Activated gamma-delta T cell treated with anti-CD3 and anti-CD28 coated beads, Interleukin-2, amount 50 U/mL, for 16 hours (primary cell): ENCODE measurements around the gene PPFIA4.

Experiments used
- DNase-seq: peaks from one replicate; pipeline ENCODE4 v3.0.0-alpha.2; 2020; ENCODE audit warnings: low read depth

The PPFIA4 gene

DNA sequence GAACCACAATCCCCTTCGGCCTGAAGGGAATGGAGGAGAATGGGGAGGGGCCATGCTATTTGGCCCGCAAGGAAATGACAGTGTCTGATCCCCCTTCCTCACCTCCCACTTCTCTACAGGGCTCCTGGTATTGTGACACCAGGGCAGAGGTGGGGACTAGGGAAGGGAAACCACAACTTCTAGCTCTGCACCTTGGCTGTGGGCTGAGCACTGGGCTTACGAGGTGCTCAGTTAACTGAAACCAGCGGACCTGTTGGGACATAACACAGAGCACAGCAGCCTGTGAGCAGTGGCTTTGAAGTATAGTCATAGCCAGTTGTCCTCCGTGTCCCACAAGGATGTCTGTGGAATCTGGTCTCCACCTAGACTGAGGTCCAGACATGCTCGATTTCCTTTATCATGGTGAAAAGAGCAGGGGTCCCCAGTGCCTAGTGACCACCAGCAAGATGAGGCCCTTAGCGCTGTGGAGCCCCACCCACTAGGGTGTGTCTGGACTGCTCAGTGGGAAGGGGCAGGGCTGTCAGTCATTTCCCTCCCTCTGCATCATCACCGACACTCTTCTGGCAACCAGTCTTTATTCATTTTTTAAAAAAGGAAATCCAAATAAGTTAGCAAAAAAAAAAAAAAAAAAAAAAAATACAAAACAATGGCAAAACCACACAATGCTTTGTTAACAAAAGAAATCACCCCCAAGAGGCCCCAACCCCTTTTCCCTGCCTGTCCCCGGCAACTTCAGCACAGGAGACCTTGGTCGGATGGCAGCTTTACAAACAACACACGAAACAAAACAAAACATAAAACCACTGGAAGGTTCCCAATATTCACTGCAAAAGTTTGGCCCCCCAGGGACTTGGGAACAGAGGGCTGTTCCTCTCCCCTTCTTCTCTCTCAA, 56.5 kb downstream of the PPFIA4 start:
- DNase-seq = no peak

DNA sequence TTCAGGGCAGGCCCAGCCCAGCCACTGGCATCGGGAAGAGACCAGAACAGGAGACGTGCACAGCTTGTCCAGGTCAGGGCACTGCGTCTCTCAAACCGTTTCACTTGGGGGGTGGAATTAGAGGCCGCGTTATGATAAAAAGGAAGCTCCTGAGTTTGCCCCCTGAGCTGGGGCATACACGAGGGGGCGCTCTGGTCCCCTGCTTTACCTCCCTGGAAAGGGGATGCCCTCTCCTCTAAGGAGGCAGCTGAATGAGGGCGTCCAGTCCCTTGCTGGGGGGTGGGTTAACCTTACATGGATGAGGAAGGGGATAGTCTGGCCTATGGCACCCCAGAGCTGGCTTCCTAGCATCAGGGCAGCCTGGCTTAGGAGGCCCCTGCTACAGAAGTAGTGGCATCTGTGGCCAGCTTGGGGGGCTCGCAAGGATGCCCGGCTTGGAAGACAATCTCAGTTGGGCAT, 57.2 kb downstream of the PPFIA4 start:
- DNase-seq = no peak

DNA sequence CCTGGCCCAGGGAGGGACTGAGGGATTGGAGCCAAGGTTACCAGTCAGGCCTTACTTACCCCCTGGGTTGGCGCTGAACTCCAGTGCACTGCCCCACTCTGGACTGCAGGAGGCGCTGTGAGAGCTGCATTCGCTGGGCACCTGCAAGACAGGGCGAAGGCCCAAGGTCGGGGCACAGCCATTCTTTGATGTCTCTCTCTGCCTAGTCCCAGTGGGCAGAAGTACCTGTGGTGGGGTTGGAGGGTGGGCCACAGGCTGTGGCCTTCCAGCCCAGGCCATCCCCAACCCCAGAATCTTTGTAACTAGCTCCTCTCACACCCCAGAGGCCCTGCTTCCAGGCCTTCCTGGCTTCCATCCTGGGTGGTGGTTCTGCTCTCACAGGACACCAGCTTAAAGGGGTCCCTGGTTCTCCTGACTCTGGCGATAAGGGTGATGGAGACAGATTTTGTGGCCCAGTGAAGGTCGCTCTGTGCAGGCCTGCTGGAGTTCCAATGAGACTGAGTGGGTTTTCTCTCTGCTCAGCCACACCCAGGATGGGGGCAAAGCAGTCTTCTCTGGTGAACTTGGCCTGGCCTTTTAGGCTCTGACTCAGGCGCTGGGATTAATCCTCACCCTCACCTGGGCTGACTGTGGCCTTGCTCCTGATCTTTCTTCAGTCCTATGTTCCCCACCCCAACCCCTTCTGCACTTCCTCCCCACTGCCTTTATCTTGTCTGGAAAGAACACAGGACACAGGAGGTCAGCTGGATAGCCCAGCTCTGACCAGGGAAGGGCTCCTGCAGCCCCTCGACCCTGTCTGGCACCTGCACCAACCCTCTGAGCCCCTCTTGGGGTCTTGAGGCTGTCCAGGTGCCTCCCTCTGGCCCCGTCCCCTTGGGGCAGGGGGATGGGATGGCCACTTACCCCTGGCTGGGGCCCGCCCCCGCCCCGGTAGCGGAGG, 58.6 kb downstream of the PPFIA4 start:
- no peak for DNase-seq

DNA sequence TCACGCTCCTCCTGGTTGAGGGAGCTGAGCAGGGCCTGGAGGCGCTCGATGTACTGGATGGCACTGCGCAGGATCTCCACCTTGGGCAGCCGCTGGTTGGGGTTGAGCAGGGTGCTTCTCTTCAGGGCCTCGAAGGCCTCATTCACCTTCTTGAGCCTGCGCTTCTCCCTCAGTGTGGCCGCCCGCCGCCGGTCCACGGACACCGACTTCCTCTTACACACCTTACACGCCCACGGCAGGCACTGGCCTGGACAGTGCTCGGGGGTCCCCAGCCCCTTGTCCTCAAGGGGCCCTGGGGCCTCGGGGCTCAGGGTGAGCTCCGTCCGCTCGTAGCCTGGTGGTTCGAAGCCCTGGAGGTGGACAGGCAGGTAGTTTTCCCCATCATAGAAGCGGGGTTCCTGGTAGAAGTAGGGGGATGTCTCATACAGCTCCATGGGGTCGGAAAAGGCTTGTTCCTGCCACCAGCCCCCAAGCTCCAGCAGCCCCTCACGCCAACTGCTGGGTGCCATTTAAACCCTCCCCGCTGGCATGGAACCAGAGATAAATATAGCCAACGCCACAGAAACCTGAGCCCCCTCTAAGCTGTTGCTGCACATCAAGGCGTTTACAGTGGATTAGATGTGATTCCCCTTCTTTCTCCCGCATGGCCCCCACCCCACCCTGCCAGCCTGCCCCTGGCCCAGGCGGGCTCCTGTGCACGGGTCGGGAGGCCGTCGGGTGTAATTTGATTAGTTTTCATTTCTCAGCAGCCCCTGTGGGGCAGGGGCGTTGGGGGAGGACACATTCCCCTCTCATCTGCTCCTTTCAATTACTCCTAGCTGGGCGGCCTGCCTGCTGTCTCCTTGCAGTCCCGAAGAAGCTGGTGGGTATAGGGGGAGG, 59.5 kb downstream of the PPFIA4 start, which contains the start of gene MYOG:
Gene MYOG, minus strand, starts transcription at position 485 of the 879 bp plus-strand sequence. Its CDS starts 51 bp downstream, at position 434.
- no peak for DNase-seq

DNA sequence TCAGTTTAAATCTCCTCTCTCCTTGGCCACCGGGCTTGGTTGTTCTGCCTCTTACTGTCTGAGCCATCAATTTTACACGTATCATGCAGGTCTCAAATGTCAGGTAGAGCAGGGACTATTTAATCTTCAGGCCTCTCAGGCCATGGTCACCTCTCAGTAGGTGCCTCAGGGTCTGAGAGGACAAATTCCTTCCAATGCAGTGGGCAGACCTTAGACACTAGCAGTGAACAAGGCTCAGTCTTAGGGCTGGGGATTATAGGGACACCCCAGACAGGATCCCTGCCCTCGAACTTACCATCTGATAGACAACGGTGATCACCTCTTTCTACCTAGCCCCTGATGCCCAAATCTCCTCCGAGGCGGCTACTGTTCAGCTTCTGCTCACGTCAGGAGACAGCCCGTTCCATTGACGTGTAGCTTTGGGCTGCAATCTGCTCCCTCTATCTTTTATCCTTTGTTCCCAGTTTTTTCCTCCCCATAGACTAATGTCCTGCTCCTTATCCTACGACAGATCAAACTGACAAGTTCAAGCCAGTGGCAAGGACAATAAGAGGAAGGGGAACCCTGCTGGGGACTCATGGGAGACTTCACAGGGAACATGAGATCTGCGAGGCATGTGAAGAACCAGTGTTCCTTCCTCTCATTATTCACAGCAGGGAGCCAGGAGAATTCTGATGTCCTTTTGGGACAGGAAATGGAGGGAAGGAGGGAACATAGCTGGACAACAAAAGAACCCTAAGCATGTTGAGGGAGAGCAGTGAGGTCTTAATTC, 60.9 kb downstream of the PPFIA4 start:
- no peak for DNase-seq

DNA sequence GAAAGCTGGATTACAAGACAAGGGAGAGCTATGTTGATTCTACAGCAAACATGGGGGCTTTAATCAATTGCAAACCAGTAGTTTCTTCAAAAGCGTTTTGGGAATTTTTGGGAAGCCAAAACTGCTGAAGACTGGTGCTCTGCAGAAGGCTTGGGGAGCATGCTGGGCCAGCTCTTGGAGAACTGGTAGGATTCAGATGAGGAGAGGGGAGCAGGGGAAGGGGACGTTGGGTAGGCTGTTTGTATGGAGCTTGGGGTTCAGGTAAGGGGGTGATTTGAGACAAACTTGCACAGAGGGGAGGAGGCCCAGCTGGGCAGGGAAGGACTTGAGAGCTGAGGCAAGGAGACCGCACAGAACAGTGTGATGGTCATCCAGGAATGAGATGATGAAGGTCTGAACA, 62.1 kb downstream of the PPFIA4 start:
- no peak for DNase-seq

DNA sequence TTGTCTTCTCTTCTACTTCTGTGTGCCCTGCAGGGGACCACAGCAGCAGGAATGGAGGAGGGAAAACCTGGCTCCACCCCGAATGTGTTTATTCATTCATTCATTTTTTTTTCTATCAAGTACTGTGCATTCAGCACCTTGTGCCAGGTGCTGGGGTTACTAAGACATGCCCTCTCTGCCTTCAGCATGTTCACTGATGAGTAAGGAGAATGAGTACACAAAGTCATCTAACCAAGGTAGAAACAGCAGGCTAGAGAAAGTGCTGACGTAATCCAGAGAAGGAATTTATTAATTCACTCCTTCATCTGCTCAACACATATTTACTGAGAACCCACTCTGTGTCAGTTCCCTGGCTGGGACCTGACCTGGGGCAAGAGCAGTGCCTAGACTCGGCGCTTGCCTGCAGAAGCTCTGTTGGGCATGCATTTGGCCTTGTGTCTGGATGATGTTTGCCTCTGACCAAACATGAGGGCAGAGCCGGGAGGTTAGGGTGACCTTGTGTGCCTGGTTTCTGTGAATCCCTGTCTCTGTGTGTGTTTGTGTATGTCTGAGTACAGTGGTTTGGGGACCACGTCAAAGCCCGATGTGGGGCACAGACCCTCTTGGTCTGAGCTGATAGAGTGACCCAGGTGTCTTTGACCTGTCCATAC, 62.8 kb downstream of the PPFIA4 start:
- DNase-seq = no peak

DNA sequence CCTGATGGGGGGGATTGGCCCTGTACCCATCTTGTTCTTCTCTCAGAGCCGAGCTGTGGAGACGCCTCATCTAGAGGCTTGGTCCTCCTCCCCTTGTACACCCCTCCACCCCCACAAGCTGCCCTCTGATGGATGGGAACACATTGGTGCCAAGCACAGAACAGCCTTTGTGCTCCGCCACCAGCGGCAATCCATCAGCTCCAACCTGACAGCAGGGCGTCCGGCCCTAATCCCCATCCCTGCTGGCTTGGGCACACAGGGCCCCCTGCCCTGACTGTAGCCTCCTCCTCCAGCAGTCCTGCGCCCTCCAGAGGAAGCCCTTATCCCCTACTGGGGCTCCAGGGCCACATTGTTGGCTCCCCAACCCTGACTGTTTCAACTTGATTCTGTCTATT, 63.4 kb downstream of the PPFIA4 start:
- DNase-seq = no peak

DNA sequence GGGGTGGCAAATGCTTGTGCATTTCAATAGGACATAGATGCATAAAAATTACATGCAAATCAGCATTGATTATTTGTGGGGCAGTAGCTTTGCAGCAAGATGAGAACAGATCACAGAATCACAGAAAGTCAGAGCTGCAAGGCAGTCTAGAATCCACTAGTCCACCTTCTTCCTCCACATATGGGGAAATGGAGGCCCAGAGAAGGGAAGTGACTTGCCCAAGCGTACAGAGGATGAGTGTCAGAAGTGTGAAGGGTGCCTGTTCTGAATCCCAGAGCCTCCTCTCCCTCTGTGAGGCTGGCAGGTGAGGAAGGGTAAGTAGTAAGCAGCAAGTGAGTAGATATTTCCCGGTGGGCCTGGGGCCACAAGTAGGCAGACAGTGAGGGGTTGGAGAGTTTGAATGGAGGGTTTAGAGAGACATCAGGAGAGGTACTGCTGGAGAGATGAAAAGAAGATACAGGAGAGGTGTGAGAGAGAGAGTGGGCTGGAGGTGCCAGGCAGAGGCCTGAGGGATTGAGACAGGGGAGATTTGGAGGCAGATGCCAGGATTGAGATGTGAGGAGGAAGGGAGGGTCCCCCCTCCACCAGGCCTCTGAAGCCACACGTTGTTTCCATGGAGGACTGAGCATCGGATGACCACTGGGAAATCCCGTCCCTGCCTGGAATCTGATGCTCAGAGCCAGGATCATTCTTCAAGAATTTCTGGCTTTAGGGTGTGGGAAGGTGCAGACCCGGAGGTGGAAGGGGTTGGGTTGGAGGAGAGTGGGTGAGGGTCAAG, 64.3 kb downstream of the PPFIA4 start:
- no peak for DNase-seq

DNA sequence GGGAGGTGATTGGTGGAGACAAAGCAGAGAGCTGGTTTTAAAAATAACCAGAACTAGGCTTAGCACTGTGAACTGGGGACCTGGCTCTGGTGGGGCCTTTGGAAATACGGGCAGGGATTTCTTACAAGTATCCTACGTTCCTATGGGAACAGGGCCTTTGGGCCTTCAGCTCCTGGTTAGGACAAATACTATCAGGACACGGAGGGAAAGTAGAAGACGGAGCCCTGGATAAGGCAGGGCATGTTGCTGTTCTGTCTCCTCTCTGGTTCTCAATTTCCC, 64.8 kb downstream of the PPFIA4 start:
- DNase-seq = no peak

DNA sequence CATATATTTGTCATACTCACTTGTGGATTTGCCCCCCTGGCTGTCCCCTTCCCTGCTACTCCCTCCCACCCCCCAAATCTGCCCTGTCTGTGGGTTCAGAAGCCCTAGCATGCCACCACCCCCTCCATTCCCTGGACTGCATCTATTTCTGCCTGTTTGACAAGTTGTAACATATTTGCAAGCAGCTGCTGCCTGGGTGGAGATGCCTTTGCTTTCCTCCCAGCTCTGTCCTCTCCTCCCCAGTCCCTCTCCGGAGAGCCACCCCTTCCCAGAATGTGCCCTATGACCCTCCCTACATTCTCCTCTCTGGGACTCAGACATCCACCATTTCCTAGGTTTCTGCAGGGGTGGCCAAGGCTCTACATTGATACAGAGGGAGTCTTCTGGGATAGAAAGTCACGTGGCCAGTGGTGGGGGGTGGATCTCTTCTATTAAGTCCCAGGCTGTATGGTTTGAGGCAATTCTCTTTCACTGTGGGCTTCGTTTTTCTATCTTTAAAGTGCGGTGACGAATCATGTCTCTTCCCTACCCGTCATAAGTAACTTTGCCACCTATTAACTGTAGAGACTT, 65.6 kb downstream of the PPFIA4 start:
- no peak for DNase-seq

DNA sequence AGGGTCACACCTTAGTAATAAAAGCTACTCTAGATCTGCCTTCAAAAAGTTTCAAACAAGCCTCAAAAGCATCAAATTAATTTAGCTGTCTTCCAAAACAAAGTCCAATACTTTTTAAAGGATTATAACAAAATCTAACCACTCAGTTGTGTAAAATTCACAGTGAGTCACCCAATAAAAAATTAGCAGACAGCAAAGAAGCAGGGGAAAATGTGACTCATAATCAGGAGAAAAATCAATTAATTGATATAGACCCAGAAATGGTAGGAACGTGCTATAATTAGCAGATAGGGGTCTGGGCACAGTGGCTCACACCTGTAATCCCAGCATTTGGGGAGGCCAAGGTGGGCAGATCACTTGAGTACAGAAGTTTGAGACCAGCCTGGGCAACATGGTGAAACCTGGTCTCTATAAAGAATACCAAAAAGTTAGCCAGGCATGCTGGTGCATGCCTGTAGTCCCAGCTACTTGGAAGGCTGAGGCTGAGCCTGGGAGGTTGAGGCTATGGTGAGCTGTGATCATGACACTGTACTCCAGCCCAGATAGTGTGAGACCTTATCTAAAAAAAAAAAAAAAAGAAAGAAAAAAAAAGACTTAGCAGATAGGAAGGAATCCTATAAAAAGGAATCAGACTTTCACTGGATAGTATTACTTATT, 67.6 kb downstream of the PPFIA4 start:
- no peak for DNase-seq

DNA sequence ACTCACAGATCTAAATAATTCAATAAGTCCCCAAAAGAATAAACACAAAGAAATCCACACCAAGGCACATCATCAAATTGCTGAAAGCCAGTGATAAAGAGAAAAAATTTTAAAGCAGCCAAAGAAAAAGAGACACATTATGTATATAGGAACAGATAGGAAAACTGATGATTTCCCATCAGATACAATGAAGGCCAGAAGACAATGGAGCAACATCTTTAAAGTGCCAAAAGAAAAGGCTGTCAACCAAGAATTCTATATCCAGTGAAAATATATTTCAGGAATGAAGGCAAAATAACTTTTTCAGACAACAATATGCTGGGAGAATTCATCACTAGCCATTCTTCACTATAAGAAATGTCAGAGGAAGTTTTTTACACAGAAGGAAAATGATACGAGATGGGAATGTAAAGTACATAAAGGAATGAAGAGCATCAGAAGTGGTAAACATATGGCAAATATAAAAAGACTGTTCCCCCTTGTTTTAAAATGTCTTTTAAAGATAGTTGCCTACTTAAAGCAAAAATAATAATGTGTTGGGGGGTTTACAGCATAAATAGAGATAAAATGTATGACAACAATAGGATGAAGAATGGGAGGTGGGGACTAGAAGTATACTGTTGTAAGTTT, 68.9 kb downstream of the PPFIA4 start:
- DNase-seq = no peak

DNA sequence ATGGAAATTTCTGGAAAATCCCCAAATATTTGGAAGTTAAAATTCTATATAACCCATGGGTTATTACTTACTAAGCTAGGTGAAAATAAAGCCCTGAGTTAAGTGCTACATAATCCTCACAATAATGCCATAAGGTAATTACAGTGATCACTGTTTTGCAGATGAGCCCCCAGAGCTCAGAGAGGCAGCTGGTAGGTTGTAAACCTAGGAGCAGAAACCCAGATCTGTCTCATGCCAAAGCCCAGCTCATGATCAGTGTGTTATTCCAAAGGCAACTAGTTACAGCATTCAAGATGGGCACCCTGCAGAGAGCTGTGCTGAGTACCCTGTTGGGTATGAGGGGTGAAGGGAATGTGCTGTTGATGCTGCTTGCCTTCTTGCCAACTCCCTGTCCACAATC, 70.3 kb downstream of the PPFIA4 start:
- no peak for DNase-seq

DNA sequence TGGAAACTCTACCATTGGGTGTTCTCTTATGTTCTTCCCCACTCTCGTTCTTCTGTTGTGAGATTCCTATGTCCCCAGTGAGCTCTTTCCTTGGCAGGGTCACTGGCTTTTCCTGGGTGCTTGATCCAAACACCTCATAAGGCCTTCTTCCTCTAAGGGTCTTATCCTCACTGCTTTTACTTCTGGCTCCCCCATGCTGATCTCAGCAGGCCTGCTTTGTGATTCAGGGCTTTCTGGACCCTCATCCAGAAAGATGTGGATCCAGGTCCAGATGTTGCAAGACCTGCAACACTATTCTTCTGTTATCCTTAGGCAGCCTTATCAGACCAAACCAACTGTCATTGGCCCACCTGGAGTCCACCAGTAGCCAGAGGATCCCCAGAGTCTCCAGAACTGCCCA, 70.7 kb downstream of the PPFIA4 start:
- no peak for DNase-seq

DNA sequence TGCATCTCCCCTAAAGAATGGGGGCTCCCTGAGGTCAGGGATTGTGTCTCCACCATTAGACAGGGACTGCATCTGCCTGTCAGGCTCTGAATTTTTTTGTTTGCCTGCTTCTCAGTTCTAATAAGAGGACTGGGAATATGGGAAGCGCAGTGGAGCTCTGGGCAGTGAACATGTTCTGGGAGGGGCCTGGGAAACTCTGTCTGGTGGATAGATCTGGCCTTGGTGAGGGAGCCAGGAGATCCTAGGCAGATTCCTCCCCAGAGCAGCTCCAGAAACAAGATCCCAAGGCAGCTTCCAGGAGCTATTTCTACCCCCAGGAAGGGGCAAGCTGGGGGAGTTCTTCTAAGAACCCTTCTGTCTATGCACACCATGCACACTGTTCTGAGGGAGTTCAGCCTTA, 72.2 kb downstream of the PPFIA4 start:
- DNase-seq = no peak

DNA sequence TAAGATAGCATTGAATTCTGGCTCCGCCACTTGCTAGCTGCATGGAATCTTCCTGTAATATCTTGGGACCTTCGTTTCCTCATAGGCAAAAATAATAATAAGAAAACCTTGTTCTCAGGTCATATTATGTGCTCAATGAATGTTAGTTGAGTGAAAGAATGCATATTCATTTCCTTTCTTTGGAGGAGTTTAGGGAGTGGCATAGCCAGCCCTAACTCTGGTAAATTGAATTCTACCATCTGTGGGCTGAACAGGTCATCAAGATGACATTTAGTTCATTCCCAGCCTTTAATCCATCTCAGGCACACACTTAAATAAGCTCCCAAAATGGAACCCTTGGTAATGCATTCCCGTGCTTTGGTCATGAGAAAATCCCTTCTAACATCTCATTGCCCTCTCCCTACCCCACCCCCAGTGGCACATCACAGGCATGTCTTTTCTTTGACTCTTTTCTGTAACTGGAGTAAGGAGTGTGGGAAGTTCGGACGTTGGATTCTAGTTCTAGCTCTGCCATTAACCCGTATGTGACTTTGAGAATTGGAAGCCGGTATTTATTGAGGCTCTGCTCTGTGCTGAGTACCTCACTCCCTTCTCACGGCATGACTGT, 72.7 kb downstream of the PPFIA4 start:
- DNase-seq = no peak
